HG02852 (cell line): ENCODE measurements around the gene SEMA3B.
"Not testable (repeated sequence)": the region's sequence is repeated elsewhere in the genome, so short reads cannot be mapped to it uniquely, and the experiment has no call there.

Experiments
- ATAC-seq: cut with Tn5 transposase; IDR thresholded peaks from one replicate; pipeline ENCODE4 v1.9.1; 2021; ENCODE audit warnings: mild to moderate bottlenecking, moderate library complexity; ENCODE audit not compliant: unreplicated experiment

The SEMA3B gene

GRCh38 chr3:50258029-50258680, 10.8 kb upstream of the SEMA3B start:
- ATAC-seq: no peak

GRCh38 chr3:50258979-50259378, 10.0 kb upstream of the SEMA3B start:
- ATAC-seq: no peak

DNA sequence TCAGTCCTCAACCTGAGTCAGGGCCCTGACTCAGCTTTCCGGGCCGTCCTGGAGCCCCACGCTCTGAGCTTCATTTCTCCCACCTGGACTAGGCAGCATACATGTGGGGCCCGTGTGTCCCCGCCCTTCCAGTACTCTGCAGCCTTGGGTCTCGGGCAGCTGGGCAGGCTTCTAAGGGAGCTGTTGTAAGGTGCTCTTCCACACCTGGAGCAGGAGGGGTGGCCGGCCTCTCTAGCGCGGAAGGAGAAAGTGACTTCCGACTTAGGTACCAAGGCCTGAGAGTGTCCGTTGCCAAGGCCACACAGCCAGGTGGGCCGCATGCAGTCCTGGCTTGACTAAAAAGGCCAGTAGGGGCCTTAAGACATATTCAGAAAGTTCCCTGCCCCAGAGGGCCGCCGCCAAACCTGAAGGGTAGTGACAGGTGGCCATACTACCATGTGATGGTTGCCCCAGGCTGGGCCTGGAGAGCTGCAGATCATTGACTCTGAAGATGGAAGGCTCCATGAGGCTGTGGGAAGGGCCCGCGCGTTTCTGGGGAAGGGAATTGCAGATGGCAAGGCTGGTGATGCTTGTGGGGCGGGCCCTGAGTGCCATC, 9.4 kb upstream of the SEMA3B start:
- peak; percentile 14 for ATAC-seq

DNA sequence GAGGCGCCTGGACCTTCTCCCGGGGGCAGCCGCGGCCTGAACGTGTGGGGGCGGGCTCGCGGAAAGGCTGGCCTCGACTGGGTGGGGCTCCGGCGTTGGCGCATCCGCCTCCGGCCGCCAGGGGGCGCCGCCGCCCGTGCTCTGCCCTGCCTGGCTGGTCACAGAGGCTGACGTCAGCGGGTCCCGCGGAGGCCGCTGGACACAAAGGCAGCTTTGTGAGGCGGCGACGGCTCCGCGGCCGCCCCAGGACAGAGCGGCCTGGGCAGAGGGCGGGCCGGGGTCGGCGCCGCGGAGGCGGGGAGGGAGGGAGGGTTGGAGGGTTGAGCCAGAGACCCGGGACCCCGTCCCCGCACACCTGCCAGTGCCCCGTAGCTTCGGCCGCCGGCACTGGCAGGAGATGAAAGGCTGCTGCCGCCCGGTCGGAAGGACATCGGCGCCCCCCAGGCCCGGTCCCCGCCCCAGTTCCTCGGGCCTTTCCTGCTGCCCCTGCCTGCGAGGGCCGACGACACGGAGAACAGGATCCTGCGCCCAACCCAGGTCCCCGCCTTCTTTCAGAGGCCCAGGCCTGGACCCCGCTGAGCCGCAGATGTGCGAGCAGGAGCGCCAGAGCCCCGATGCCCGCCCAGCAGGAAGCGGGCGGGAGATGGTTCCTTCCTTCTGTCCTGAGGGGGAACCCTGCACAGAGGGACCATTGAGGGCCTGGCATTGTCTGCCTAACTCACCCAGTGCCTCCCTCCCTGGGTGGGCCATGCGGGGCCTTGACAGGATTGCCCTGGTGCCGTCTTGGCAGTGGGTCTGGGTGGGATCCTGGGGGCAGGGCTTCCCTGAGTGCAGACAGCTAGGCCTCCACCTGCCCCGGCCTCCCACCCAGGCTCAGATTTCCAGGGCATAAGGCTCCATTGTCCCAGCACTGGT, 8.7 kb upstream of the SEMA3B start:
- ATAC-seq: peak; percentile 84

GRCh38 chr3:50260942-50261441, 8.0 kb upstream of the SEMA3B start:
- ATAC-seq: no peak

DNA sequence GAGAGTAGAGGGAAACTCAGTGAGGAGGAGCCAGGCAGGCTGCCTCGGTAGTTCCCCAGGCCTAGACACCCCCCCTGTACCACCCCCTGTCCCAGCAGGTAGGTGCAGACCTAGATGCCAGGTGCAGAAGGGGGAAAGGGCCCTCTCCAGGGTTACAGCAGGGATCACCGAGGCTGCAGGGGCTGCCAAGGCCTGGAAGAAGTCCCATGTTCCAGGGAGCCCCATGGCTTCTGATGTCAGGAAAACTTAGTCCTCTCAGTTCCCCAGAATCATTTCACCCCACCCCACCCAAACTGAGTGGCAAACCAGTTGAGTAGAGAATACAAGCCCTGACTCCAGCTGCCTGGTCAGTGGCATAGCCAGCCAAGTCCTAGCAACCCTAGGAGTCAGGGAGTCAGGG, 7.4 kb upstream of the SEMA3B start:
- ATAC-seq: no peak

GRCh38 chr3:50262200-50262599, 6.7 kb upstream of the SEMA3B start:
- not testable (repeated sequence) for ATAC-seq

DNA sequence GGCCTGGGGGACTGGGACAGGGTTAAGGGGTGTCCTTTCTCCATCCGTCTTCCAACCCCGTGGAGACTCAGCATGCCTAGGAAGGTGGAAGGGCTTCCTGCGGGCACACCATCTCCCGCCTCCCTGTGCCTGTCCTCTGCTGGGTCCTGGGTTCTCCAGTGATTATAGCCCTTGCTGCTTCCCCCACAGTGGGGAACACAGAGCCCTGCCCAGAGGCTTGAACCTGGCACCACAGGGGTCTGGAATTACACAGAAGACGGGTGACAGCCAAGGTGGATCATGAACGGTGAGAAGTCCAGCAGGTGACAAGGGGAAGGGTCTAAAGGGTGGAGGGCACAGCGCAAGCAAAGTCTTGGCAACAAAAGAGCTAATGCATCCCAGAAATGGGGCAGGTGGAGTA, 6.2 kb upstream of the SEMA3B start:
- ATAC-seq: no peak

- ATAC-seq: no peak
These were observed 5.2 kb upstream of the SEMA3B start for GRCh38 chr3:50263478-50264382.

GRCh38 chr3:50264383-50264963, 4.5 kb upstream of the SEMA3B start:
- no peak for ATAC-seq

DNA sequence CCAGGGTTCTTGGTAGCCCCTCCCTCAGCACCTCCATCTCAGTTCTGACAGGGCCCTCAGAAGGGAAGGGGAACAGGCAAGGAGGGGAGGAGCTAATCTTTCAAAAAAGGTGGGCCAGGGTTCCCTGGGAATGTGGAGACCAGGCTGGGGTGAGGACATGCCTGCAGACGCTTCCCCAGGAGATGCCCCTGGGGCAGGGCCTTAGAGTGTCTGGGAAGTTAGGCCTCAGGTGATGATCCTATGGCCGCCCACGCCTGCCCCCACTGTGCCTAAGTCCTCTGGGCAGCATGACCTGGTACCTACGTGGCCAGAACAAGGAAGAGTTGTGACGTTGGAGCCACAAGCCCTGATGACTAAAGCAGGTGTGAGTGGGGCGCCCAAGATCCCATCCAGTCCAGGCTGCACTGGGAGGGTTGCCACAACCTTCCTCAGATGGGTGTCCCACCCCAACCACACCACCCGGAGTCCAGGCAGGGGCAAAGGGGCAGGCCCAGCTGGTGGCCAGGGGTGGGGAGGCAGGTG, 3.9 kb upstream of the SEMA3B start:
- ATAC-seq: no peak

GRCh38 chr3:50265571-50265970, 3.4 kb upstream of the SEMA3B start:
- no peak for ATAC-seq

GRCh38 chr3:50266017-50266416, 2.9 kb upstream of the SEMA3B start:
- ATAC-seq: no peak

- ATAC-seq: no peak
These were observed 2.1 kb upstream of the SEMA3B start for GRCh38 chr3:50266836-50267235.

DNA sequence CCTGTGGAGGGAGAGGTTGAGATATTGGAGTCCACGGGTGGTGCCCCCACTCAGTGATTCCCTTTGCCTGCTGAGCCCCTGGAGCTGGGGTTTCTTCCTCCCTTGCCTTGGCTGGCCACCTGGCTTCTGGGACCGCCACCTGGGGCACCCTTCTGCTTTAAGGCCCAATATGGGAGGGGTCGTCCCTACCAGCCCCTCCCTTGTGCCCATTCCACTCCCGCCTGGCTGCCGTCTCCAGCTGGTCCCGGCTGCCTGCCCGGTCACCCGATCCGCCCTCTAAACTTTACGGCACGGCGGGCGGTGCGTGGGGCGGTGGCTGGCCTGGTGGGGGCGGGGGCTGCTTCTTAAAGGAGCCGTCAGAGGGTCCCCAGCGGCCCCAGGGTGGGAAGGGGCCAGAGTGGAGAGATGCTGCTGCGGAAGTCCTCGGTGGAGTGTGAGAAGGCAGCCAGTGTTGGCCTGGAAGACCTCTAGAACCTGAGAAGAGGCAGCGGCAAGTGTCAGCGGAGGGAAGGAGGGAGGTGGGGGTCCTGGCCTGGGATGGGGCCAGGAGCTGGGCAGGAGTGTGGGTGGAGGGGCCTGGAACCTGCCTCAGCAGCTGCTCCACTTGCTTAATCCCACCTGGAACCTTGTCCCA, 1.6 kb upstream of the SEMA3B start:
- ATAC-seq: no peak

- ATAC-seq: no peak
These were observed 671 bp upstream of the SEMA3B start for GRCh38 chr3:50268276-50268675.

DNA sequence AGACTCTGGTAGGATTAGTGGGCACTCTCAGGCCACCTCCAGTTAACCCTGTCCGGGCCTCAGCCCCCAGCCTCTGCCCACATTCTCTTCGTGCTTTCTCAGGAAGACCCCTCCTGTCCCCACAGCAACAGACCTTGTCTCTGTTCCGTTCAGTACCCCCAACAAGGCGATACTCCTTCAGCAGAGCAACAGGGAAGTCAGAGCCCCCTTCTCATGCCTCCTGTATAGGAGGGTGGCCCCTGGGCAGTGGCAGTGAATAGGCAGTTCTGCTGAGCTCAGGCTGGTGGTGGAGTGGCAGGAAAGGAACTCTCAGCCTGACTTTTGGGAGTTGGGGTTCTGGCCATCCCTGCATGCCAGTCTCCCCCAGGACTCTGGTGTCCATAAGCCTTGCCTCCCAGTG, 513 bp downstream of the SEMA3B start:
- ATAC-seq: no peak

DNA sequence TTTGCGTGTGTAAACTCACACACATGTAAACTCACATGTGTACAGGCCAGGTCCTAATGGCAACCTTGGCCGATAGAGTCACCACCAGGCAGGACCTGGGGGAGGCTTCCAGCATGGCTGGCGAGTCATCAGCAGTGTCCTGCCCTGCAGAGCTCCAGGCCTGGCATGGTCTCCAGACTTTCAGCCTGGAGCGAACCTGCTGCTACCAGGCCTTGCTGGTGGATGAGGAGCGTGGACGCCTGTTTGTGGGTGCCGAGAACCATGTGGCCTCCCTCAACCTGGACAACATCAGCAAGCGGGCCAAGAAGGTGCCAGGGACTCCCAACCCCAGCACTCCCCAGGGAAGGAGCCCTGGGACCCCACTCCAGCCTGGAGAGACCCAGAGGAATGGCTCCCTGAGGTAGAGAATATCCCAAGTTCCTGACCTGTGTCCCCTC, 1.0 kb downstream of the SEMA3B start:
- no peak for ATAC-seq

DNA sequence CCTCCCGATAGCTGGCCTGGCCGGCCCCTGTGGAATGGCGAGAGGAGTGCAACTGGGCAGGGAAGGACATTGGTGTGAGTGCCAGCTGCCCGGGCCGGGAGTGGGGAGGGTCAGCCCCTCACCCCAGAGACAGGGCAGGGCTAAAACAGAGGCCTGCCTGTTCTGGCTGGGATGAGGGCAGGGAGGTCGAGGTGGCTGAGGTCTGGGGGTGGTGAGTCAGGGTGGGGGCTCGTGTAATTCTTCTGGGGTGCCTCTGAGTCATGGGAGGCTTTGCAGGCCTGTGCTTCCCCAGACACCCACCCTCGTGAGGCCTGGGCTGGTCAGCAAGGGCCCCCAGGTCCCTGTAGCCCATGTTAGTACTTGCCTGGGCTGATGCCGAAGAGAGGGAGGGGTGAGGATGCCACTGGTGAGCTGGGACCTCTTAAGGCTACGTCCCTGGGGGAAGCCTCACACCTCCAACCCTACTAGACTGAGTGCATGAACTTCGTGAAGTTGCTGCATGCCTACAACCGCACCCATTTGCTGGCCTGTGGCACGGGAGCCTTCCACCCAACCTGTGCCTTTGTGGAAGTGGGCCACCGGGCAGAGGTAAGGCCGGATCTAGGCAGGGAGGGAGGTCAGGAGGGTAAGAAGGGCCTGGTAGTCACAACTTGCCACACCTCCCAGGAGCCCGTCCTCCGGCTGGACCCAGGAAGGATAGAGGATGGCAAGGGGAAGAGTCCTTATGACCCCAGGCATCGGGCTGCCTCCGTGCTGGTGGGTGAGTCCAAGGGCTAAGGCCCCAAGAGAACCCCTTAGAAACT, 1.7 kb downstream of the SEMA3B start:
- ATAC-seq: no peak
